AG04449 (cell line): ENCODE data around the gene SEC63.
A peak's percentile ranks its signal among the peaks of the same experiment; 100 is the strongest.
"Not testable (repeated sequence)": the region's sequence is repeated elsewhere in the genome, so short reads cannot be mapped to it uniquely, and the experiment has no call there.

ENCODE experiments used
- CTCF ChIA-PET: fragments of 350-600 bp; formaldehyde crosslinking; extraction: SDS; loops from one replicate; lab custom pipeline; 2021; ENCODE audit warnings: antibody characterized with exemption; lab: Yijun Ruan, JAX
- POLR2A ChIA-PET: fragments of 400-600, 350-600 bp; formaldehyde crosslinking; extraction: SDS; loops from one replicate; lab custom pipeline; 2020; ENCODE audit warnings: antibody characterized with exemption, inconsistent platforms; lab: Yijun Ruan, JAX
- DNase-seq: peaks from one replicate; pipeline ENCODE4 v3.0.0-alpha.2; 2010; ENCODE audit warnings: low read depth, low spot score
- H3K4me3 ChIP-seq: 2 replicates; pipeline ENCODE4 v1.5.1; 2011; ENCODE audit warnings: low read depth, mild to moderate bottlenecking, control low read depth, low read length
- TF ChIP-seq, protein P1 (sequence below): IDR thresholded peaks from one replicate; pipeline ENCODE4 v1.5.1; 2011; ENCODE audit warnings: mild to moderate bottlenecking, moderate library complexity, low read length, control low read depth, inconsistent platforms; ENCODE audit not compliant: insufficient read depth; ENCODE audit errors: missing control alignments

The SEC63 gene

GRCh38 chr6:107957909-107958688 lies at the start of gene SEC63:
Gene SEC63, minus strand, starts transcription at chr6:107958208. Its CDS starts 199 bp downstream, at chr6:107958009.
- CTCF ChIA-PET, result interaction anchor here (1.3 to 1.8 kb wide), 2 partner anchors 8 to 22 kb away, joined by 3 to 6 read pairs; no protein-coding TSS in a partner anchor
- H3K4me3 ChIP-seq, result peak within 1 kb of the TSS; percentile 89
- TF ChIP-seq, protein P1, sequence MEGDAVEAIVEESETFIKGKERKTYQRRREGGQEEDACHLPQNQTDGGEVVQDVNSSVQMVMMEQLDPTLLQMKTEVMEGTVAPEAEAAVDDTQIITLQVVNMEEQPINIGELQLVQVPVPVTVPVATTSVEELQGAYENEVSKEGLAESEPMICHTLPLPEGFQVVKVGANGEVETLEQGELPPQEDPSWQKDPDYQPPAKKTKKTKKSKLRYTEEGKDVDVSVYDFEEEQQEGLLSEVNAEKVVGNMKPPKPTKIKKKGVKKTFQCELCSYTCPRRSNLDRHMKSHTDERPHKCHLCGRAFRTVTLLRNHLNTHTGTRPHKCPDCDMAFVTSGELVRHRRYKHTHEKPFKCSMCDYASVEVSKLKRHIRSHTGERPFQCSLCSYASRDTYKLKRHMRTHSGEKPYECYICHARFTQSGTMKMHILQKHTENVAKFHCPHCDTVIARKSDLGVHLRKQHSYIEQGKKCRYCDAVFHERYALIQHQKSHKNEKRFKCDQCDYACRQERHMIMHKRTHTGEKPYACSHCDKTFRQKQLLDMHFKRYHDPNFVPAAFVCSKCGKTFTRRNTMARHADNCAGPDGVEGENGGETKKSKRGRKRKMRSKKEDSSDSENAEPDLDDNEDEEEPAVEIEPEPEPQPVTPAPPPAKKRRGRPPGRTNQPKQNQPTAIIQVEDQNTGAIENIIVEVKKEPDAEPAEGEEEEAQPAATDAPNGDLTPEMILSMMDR, result no peak
- POLR2A ChIA-PET, result interaction anchor here (0.6 kb wide), 1 partner anchor 236 kb away, joined by 3 read pairs; no protein-coding TSS in a partner anchor
- peak; percentile 67 for DNase-seq

- TF ChIP-seq, protein P1, result no peak
- POLR2A ChIA-PET, result no interaction called here
- CTCF ChIA-PET, result interaction anchor here (0.9 kb wide), 1 partner anchor 12 kb away, joined by 3 read pairs; no protein-coding TSS in a partner anchor
These were observed 48.0 kb upstream of the SEC63 start for GRCh38 chr6:108005961-108006360.

GRCh38 chr6:108004861-108005260 lies 46.9 kb upstream of the SEC63 start:
- no peak overlapping the region for H3K4me3 ChIP-seq
- DNase-seq, result no peak
- ChIA-PET CTCF (interaction anchor here (1.9 kb wide), 1 partner anchor 24 kb away, joined by 7 read pairs; no protein-coding TSS in a partner anchor), POLR2A (no interaction called here)
- TF ChIP-seq, protein P1, result no peak

More at GRCh38 chr6:108005961-108006360, 48.0 kb upstream of the SEC63 start:
- H3K4me3 ChIP-seq, result no peak overlapping the region
- no peak for DNase-seq

- TF ChIP-seq, protein P1, result no peak
- CTCF ChIA-PET, result interaction anchor here (0.9 kb wide), 1 partner anchor 22 kb away, joined by 4 read pairs; no protein-coding TSS in a partner anchor
- POLR2A ChIA-PET, result no interaction called here
- no peak overlapping the region for H3K4me3 ChIP-seq
- no peak for DNase-seq
These were observed 44.6 kb upstream of the SEC63 start for GRCh38 chr6:108002365-108003221.

- DNase-seq, result no peak
- TF ChIP-seq, protein P1, result no peak
- H3K4me3 ChIP-seq, result no peak overlapping the region
- CTCF ChIA-PET, result interaction anchor here (1.2 kb wide), 1 partner anchor 21 kb away, joined by 4 read pairs; no protein-coding TSS in a partner anchor
- POLR2A ChIA-PET, result no interaction called here
These were observed 43.8 kb upstream of the SEC63 start for GRCh38 chr6:108001696-108002231.

GRCh38 chr6:108000259-108000658 lies 42.3 kb upstream of the SEC63 start:
- DNase-seq, H3K4me3 ChIP-seq, POLR2A ChIA-PET: not testable (repeated sequence)
- CTCF ChIA-PET, result interaction anchor here (1.2 kb wide), 1 partner anchor 19 kb away, joined by 4 read pairs; no protein-coding TSS in a partner anchor
